IMR-90 (cell line): ENCODE results near the gene RXRG. TPM values are rescaled to one million over a fixed set of nuclear protein-coding genes. Genes with fewer than 3 reads are reported as not detected.

Experiments
- ATAC-seq: fragments of 200-7000 bp; cut with Tn5 transposase; 2 replicates; pipeline ENCODE4 v1.9.1; 2020; ENCODE audit warnings: low read depth, mild to moderate bottlenecking, moderate library complexity
- BruUV-seq: library from RNA; stranded (reverse); fragments of 400-500 nt; replicated peaks from 2 replicates; lab custom pipeline; 2021; lab: Mats Ljungman, UMichigan
- CTCF ChIA-PET: fragments of 300-600 bp; formaldehyde crosslinking; extraction: SDS; loops from one replicate; lab custom pipeline; 2021; ENCODE audit warnings: antibody characterized with exemption; lab: Yijun Ruan, JAX
- POLR2A ChIA-PET: fragments of 300-600 bp; sonication (Branson Sonifier 250); formaldehyde crosslinking; loops from one replicate; lab custom pipeline; 2022; ENCODE audit warnings: antibody characterized with exemption; ENCODE audit not compliant: unreplicated experiment; lab: Charles Lee
- DNase-seq: peaks from one replicate; pipeline ENCODE4 v3.0.0; 2013
- H2AFZ ChIP-seq: replicated peaks from 2 replicates; pipeline ENCODE3; 2013; ENCODE audit warnings: low read length, mild to moderate bottlenecking; ENCODE audit not compliant: poor library complexity
- H2AK5ac ChIP-seq: 2 replicates; pipeline ENCODE4 v1.6.1; 2013; ENCODE audit warnings: low read depth, low read length, inconsistent platforms
- H2AK9ac ChIP-seq: replicated peaks from 2 replicates; pipeline ENCODE3; 2013; ENCODE audit warnings: mild to moderate bottlenecking, low read depth, low read length, moderate library complexity; ENCODE audit not compliant: poor library complexity
- H2BK120ac ChIP-seq: 2 replicates; pipeline ENCODE4 v1.6.1; 2013; ENCODE audit warnings: low read depth, low read length, inconsistent platforms
- H2BK15ac ChIP-seq: 3 replicates; pipeline ENCODE4 v1.6.1; 2013; ENCODE audit warnings: low read depth, low read length, inconsistent platforms
- H2BK20ac ChIP-seq: 2 replicates; pipeline ENCODE4 v1.6.1; 2013; ENCODE audit warnings: low read depth, mild to moderate bottlenecking, inconsistent platforms, low read length, moderate library complexity
- H2BK5ac ChIP-seq: 2 replicates; pipeline ENCODE4 v1.6.1; 2013; ENCODE audit warnings: mild to moderate bottlenecking, low read depth, low read length, inconsistent platforms; ENCODE audit not compliant: poor library complexity, severe bottlenecking
- H3K14ac ChIP-seq: replicated peaks from 2 replicates; pipeline ENCODE4 v1.6.1; 2013; ENCODE audit warnings: low read depth, low read length, inconsistent platforms
- H3K18ac ChIP-seq: 2 replicates; pipeline ENCODE4 v1.6.1; 2013; ENCODE audit warnings: low read depth, low read length, control low read depth
- H3K23ac ChIP-seq: 2 replicates; pipeline ENCODE4 v1.6.1; 2013; ENCODE audit warnings: low read depth, low read length, inconsistent platforms
- H3K27ac ChIP-seq: 2 replicates; pipeline ENCODE4 v1.5.1; 2013; ENCODE audit warnings: mild to moderate bottlenecking, control low read depth, low read length; ENCODE audit not compliant: insufficient read depth
- H3K27me3 ChIP-seq: 2 replicates; pipeline ENCODE4 v1.6.1; 2013; ENCODE audit warnings: low read length; ENCODE audit not compliant: control insufficient read depth, insufficient read depth
- H3K36me3 ChIP-seq: 2 replicates; pipeline ENCODE4 v1.6.1; 2013; ENCODE audit warnings: low read length, mixed read lengths; ENCODE audit not compliant: control insufficient read depth, insufficient read depth
- H3K4ac ChIP-seq: 2 replicates; pipeline ENCODE4 v1.6.1; 2013; ENCODE audit warnings: low read depth, low read length, inconsistent platforms
- H3K4me1 ChIP-seq: 2 replicates; pipeline ENCODE4 v1.6.1; 2013; ENCODE audit warnings: low read length, mixed read lengths; ENCODE audit not compliant: control insufficient read depth, insufficient read depth
- H3K4me2 ChIP-seq: 2 replicates; pipeline ENCODE4 v1.6.1; 2013; ENCODE audit warnings: low read depth, mild to moderate bottlenecking, control low read depth, low read length, moderate library complexity
- H3K4me3 ChIP-seq: 2 replicates; pipeline ENCODE4 v1.5.1; 2013; ENCODE audit warnings: low read depth, mild to moderate bottlenecking, control low read depth, low read length, moderate library complexity; ENCODE audit not compliant: insufficient read depth
- H3K56ac ChIP-seq: 2 replicates; pipeline ENCODE4 v1.6.1; 2013; ENCODE audit warnings: low read length, inconsistent platforms; ENCODE audit not compliant: insufficient read depth; ENCODE audit errors: extremely low read depth
- H3K79me1 ChIP-seq, 2 experiments: 2 replicates each; pipeline ENCODE4 v1.6.1; 2013; ENCODE audit warnings: low read length in 2 of 2, inconsistent platforms in 1 of 2, low read depth in 1 of 2
- H3K9ac ChIP-seq: 2 replicates; pipeline ENCODE4 v1.6.1; 2013; ENCODE audit warnings: low read depth, low read length, control low read depth
- H3K9me1 ChIP-seq: 2 replicates; pipeline ENCODE4 v1.6.1; 2013; ENCODE audit warnings: low read length, inconsistent platforms; ENCODE audit not compliant: insufficient read depth
- H3K9me3 ChIP-seq: 2 replicates; pipeline ENCODE4 v1.6.1; 2013; ENCODE audit warnings: low read length; ENCODE audit not compliant: control insufficient read depth, insufficient read depth
- H4K20me1 ChIP-seq: 2 replicates; pipeline ENCODE4 v1.6.1; 2013; ENCODE audit warnings: low read length, inconsistent platforms; ENCODE audit not compliant: insufficient read depth
- H4K5ac ChIP-seq: 2 replicates; pipeline ENCODE4 v1.6.1; 2013; ENCODE audit warnings: mild to moderate bottlenecking, low read depth, low read length, control low read depth
- H4K8ac ChIP-seq, 2 experiments: 2 replicates each; pipeline ENCODE4 v1.6.1; 2013; ENCODE audit warnings: low read depth in 2 of 2, low read length in 2 of 2, control low read depth in 1 of 2, inconsistent platforms in 1 of 2
- H4K91ac ChIP-seq: 2 replicates; pipeline ENCODE4 v1.6.1; 2013; ENCODE audit warnings: low read depth, low read length, inconsistent platforms; ENCODE audit not compliant: insufficient read depth
- CEBPB ChIP-seq: IDR thresholded peaks from 2 replicates; pipeline ENCODE4 v1.6.1; 2012; ENCODE audit warnings: low read depth, low read length, improper control_type of control experiment
- CHD1 ChIP-seq: IDR thresholded peaks from 2 replicates; pipeline ENCODE4 v1.6.1; 2012; ENCODE audit warnings: low read depth, low read length, improper control_type of control experiment
- FOS ChIP-seq: fragments of 150-350 bp; IDR thresholded peaks from 2 replicates; pipeline ENCODE4 v1.6.1; 2016; ENCODE audit warnings: low read depth, low read length
- MAFK ChIP-seq: IDR thresholded peaks from 2 replicates; pipeline ENCODE4 v1.6.1; 2012; ENCODE audit warnings: low read depth, low read length, improper control_type of control experiment
- MXI1 ChIP-seq: IDR thresholded peaks from 2 replicates; pipeline ENCODE4 v1.6.1; 2012; ENCODE audit warnings: low read depth, mild to moderate bottlenecking, low read length, moderate library complexity, borderline replicate concordance
- NFE2L2 ChIP-seq: fragments of 150-350 bp; IDR thresholded peaks from 2 replicates; pipeline ENCODE4 v1.6.1; 2016; ENCODE audit warnings: low read depth, mild to moderate bottlenecking, low read length
- RAD21 ChIP-seq: IDR thresholded peaks from 2 replicates; pipeline ENCODE4 v1.6.1; 2012; ENCODE audit warnings: low read length, improper control_type of control experiment
- RFX5 ChIP-seq: IDR thresholded peaks from 2 replicates; pipeline ENCODE4 v1.8.0; 2012; ENCODE audit warnings: low read depth, mild to moderate bottlenecking, low read length, moderate library complexity
- SMC3 ChIP-seq: fragments of 150-350 bp; IDR thresholded peaks from 2 replicates; pipeline ENCODE4 v1.6.1; 2016; ENCODE audit warnings: low read depth, mild to moderate bottlenecking, antibody characterized with exemption, low read length, moderate library complexity
- USF2 ChIP-seq: fragments of 150-350 bp; IDR thresholded peaks from 2 replicates; pipeline ENCODE4 v1.6.1; 2017; ENCODE audit warnings: mild to moderate bottlenecking, antibody characterized with exemption, low read length, low read depth
- WGBS, 2 experiments: methylation state at CpG; one replicate each; pipeline versions ENCODE4 v1.1.5 to v1.1.7; 2013; ENCODE audit warnings: missing lambda C conversion rate in 2 of 2; ENCODE audit not compliant: insufficient read length in 1 of 2; ENCODE audit errors: extremely low coverage in 2 of 2; 5-methylcytosine and 5-hydroxymethylcytosine counted together
- dilution Hi-C: fragments of 300-500 bp; cut with HindIII; formaldehyde crosslinking; loops from one replicate; pipeline ENCODE4 v1.14.3; 2018; ENCODE audit warnings: low sequenced_read_pairs; ENCODE audit not compliant: unreplicated experiment
- in situ Hi-C: fragments of 300-500 bp; cut with MboI; formaldehyde crosslinking; loops from 3 replicates; pipeline ENCODE4 v1.14.3; 2019; ENCODE audit warnings: low sequenced_read_pairs, inconsistent platforms, mixed read lengths
- intact Hi-C: fragments of 100-400 bp; cut with micrococcal nuclease; formaldehyde crosslinking; loops from 2 replicates; pipeline ENCODE4 v1.10.0; 2022
- polyA plus RNA-seq, 3 experiments: library from polyadenylated mRNA; depleted of rRNA; stranded (reverse); fragments of >200 nt; gene quantifications; 2 replicates each; pipeline ENCODE4 v1.2.3, GENCODE V29; 2012; ENCODE audit warnings: low replicate concordance in 1 of 3
- total RNA-seq: library from RNA; depleted of rRNA; stranded (reverse); fragments of >200 nt; gene quantifications from 2 replicates; pipeline ENCODE4 v1.2.3, GENCODE V29; 2012

The RXRG gene
- total and polyA plus RNA-seq, 2 of the 4 experiments (the other 2 are of a cell fraction) = not detected

- H2AK5ac ChIP-seq = no peak overlapping the region
- no peak overlapping the region for H3K4ac ChIP-seq
- CTCF ChIA-PET = no interaction called here
- no peak overlapping the region for H3K23ac ChIP-seq
- H3K4me3 ChIP-seq = no peak overlapping the region
- H3K27ac ChIP-seq = no peak overlapping the region
- no peak overlapping the region for H4K8ac ChIP-seq
- no peak overlapping the region for H2BK5ac ChIP-seq
- no peak overlapping the region for H3K9ac ChIP-seq
- H4K5ac ChIP-seq = no peak overlapping the region
- no peak overlapping the region for H4K91ac ChIP-seq
- H3K56ac ChIP-seq = no peak overlapping the region
- H2AK9ac ChIP-seq = no peak overlapping the region
- H2BK20ac ChIP-seq = no peak overlapping the region
- no peak overlapping the region for H3K14ac ChIP-seq
- TF ChIP-seq NFE2L2 = no peak
- no peak for TF ChIP-seq USF2
- TF ChIP-seq FOS = no peak
- no peak for TF ChIP-seq CHD1
- TF ChIP-seq SMC3 = no peak
- no peak for TF ChIP-seq MXI1
- TF ChIP-seq RFX5 = no peak
- no peak for TF ChIP-seq MAFK
- no peak for TF ChIP-seq RAD21
- no peak for TF ChIP-seq CEBPB
- no peaks in the 10 kb centered on the region for H3K79me1 ChIP-seq
- H2AFZ ChIP-seq = no peak overlapping the region
- DNase-seq (no peak), ATAC-seq (no peak)
- no peaks in the 10 kb centered on the region for H3K27me3 ChIP-seq
- H3K9me1 ChIP-seq = no peaks in the 10 kb centered on the region
- H3K18ac ChIP-seq = no peak overlapping the region
- no peak overlapping the region for H3K4me2 ChIP-seq
- H3K9me3 ChIP-seq = no peaks in the 10 kb centered on the region
- BruUV-seq = no TSS peak
- no peaks in the 10 kb centered on the region for H3K36me3 ChIP-seq
- POLR2A ChIA-PET = no interaction called here
- dilution Hi-C loops (no loop called here), in situ Hi-C loops (no loop called here), intact Hi-C loops (no loop called here)
- no peaks in the 10 kb centered on the region for H3K4me1 ChIP-seq
- no peak overlapping the region for H2BK15ac ChIP-seq
- no peaks in the 10 kb centered on the region for H4K20me1 ChIP-seq
- no peak overlapping the region for H2BK120ac ChIP-seq
- 83% methylated on average over 4 of the region's 11 CpGs; no CpG with 5 or more reads in 1 of the 2 experiments for WGBS, 2 experiments
Measured at GRCh38 chr1:165416876-165417275, 28.1 kb downstream of the RXRG start.
